ENCODE results near the gene NOXRED1. TPM values are rescaled to one million over a fixed set of nuclear protein-coding genes. Genes with fewer than 3 reads are reported as not detected.
A peak's percentile ranks its signal among the peaks of the same experiment; 100 is the strongest.

The NOXRED1 gene
- total RNA-seq, 2 donors from 2014 or later = not detected

DNA sequence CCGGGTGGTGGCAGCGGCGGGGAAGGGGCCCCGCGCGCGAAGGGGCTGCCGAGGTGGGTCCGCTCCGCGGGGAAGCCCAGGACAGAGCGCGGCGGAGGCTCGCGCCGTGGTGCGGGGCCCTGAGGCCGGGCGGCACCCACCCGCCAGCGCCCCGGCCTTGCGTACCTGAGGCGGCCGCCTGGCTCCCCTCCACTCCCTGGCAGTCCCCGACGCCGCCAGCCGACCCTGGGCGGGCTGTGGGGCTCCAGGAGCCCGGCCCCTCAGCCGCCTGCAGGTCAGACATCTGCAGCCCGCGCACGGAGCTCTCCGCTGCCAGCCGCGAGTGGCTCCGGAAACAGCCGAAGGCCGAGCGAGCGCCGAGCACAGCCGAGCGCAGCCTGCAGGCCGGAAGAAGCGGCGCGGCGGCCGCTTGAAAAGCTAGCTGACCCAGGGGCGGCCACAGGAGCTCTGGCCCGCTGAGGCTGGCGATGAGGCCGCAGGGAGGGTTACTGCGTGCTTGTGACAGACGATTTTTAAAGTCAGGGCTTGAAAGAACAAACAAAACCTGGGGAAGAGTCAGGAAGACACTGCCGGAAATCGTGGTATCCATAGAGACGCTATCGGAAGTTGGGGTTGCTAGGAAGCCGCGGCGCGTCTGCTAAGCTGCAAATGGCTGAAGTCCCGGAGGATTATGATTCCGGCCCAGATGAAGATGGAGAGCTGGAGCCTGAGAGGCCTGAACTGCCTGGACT is 46.4 kb downstream of the NOXRED1 start, which contains the start of the genes SAMD15 and TMED8:
Gene SAMD15 (plus strand): TSS at position 609 of the 731 bp plus-strand sequence. CDS start 40 bp downstream, at position 649.
Gene TMED8 (minus strand): TSS at position 324 of the 731 bp plus-strand sequence. CDS start 41 bp downstream, at position 283.
- Histone ChIP-seq H3K4me1 (peaks cover 0 to 13% of the 10 kb centered on the region in 2 donors), H3K27me3 (no peaks in the 10 kb centered on the region), H3K9me3 (no peaks in the 10 kb centered on the region), H3K36me3 (no peaks in the 10 kb centered on the region), H3K27ac (peak within 1 kb of the TSS; percentile 74 to 86), H3K4me3 (peak within 1 kb of the TSS; percentile 76 to 92)
- TF ChIP-seq, protein P1, sequence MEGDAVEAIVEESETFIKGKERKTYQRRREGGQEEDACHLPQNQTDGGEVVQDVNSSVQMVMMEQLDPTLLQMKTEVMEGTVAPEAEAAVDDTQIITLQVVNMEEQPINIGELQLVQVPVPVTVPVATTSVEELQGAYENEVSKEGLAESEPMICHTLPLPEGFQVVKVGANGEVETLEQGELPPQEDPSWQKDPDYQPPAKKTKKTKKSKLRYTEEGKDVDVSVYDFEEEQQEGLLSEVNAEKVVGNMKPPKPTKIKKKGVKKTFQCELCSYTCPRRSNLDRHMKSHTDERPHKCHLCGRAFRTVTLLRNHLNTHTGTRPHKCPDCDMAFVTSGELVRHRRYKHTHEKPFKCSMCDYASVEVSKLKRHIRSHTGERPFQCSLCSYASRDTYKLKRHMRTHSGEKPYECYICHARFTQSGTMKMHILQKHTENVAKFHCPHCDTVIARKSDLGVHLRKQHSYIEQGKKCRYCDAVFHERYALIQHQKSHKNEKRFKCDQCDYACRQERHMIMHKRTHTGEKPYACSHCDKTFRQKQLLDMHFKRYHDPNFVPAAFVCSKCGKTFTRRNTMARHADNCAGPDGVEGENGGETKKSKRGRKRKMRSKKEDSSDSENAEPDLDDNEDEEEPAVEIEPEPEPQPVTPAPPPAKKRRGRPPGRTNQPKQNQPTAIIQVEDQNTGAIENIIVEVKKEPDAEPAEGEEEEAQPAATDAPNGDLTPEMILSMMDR (IDR thresholded peaks at IDR 0.05) = peak; percentile 12 to 51
- DNase-seq (ENCODE audit: low spot score) = peak; percentile 74

- H3K4me1 ChIP-seq = peaks cover 0 to 13% of the 10 kb centered on the region in 2 donors
- H3K9me3 ChIP-seq = no peaks in the 10 kb centered on the region
- TF ChIP-seq, protein P1 (IDR thresholded peaks at IDR 0.05) = no peak
- DNase-seq (ENCODE audit: low spot score) = peak; percentile 58
- peak overlapping the region; percentile 76 to 92 for H3K4me3 ChIP-seq
- H3K36me3 ChIP-seq = no peaks in the 10 kb centered on the region
- no peaks in the 10 kb centered on the region for H3K27me3 ChIP-seq
- peak overlapping the region; percentile 74 to 86 for H3K27ac ChIP-seq
These were observed 47.2 kb downstream of the NOXRED1 start for GRCh38 chr14:77375973-77376770.

DNA sequence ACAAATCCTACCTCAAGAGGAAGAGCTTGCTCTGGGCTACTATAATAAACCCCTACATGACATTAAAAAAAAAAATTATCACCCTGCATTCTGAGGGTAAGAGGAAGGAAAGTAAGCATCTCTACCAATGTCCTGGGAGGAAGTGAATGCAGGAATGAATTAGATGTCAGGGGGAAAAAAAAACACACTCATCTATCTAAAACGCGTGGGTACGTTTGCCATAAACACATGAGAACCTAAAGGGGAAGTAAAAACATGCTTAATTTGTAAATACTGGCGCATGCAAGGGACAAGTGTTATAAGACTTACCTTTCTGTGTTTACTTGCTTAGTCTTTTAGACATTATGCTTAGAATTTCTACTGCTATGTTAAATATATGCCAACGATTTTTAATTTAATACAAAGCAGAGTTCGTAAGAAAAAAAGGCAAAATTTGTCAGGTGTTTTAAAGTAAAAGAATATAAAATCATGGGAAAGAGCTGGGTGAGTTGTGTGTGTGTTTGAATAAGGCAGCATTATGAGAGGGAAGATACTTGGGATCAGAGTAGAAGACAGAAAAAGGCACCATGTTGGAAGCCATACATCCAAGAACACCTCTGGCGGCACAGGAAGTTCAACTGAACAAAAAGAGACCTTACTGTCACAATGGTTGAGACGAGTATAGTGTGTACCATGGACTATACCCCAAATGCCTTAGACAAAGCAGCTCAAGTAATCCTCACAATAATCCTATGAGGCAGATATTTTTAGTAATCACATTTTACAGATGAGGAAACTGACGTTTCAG is 48.0 kb downstream of the NOXRED1 start:
- Histone ChIP-seq H3K27me3 (no peaks in the 10 kb centered on the region), H3K9me3 (no peaks in the 10 kb centered on the region), H3K4me1 (peaks cover 0 to 13% of the 10 kb centered on the region in 2 donors), H3K4me3 (no peak overlapping the region), H3K27ac (no peak overlapping the region), H3K36me3 (no peaks in the 10 kb centered on the region)
- TF ChIP-seq, protein P1 (IDR thresholded peaks at IDR 0.05) = no peak
- no peak for DNase-seq (ENCODE audit: low spot score)

DNA sequence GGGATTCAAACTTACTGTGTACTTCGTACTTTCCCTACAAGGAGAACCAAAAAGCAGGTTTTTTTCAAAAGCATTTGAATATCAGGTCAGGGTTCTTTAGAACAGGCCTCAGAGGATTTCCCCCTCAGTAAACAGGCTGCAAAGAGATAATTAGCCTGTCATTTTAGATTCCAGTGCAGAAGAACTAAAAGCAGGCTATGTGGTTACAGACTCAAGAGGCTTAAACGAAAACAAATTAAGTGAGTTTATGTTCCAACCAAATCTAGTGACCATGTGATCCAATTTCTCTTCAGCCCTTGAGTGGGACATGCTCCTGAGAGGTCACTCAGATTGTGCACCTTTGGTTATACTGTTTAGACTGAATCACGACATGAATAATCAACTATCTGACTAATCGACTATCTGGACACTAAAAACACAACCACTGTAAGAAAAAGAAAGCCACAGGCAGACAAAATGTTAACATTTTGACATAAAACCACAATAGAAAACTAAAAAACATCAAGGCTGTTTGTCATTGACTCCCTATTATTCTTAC is 51.0 kb downstream of the NOXRED1 start:
- Histone ChIP-seq H3K36me3 (no peaks in the 10 kb centered on the region), H3K27ac (no peak overlapping the region), H3K4me1 (peaks cover 0 to 7% of the 10 kb centered on the region in 2 donors), H3K4me3 (no peak overlapping the region), H3K9me3 (no peaks in the 10 kb centered on the region), H3K27me3 (no peaks in the 10 kb centered on the region)
- DNase-seq (ENCODE audit: low spot score) = no peak
- TF ChIP-seq, protein P1 (IDR thresholded peaks at IDR 0.05) = no peak

GRCh38 chr14:77369285-77369684 is 54.0 kb downstream of the NOXRED1 start:
- no peaks in the 10 kb centered on the region for H3K9me3 ChIP-seq
- no peaks in the 10 kb centered on the region for H3K27me3 ChIP-seq
- H3K36me3 ChIP-seq = no peaks in the 10 kb centered on the region
- no peak overlapping the region for H3K4me3 ChIP-seq
- DNase-seq (ENCODE audit: low spot score) = no peak
- H3K27ac ChIP-seq = no peak overlapping the region
- no peaks in the 10 kb centered on the region for H3K4me1 ChIP-seq
- TF ChIP-seq, protein P1 (IDR thresholded peaks at IDR 0.05) = no peak

Data from right atrium auricular region (tissue), 2 donors.